Progenitor cell of endocrine pancreas (in vitro differentiated cells): ENCODE data around the gene WDFY4. TPM values are rescaled to one million over a fixed set of nuclear protein-coding genes. Genes with fewer than 3 reads are reported as not detected.

Experiments used
- DNase-seq: peaks from one replicate; pipeline ENCODE4 v3.0.0; 2021; ENCODE audit warnings: low spot score; ENCODE audit not compliant: unreplicated experiment
- H3K27ac Mint-ChIP-seq: 2 replicates; pipeline ENCODE4 v1.8.0; 2021; ENCODE audit warnings: mild to moderate bottlenecking, moderate library complexity, mixed read lengths
- H3K27me3 Mint-ChIP-seq: 2 replicates; pipeline ENCODE4 v1.8.0; 2021; ENCODE audit warnings: mixed read lengths
- H3K36me3 Mint-ChIP-seq: 2 replicates; pipeline ENCODE4 v1.8.0; 2022; ENCODE audit warnings: mixed read lengths; ENCODE audit not compliant: insufficient read depth
- H3K4me1 Mint-ChIP-seq: 2 replicates; pipeline ENCODE4 v1.8.0; 2021; ENCODE audit warnings: low read depth, mixed read lengths
- H3K4me3 Mint-ChIP-seq: 2 replicates; pipeline ENCODE4 v1.8.0; 2021; ENCODE audit warnings: low read depth, mild to moderate bottlenecking, moderate library complexity, mixed read lengths
- H3K9me3 Mint-ChIP-seq: 2 replicates; pipeline ENCODE4 v1.8.0; 2021; ENCODE audit warnings: low read depth, mixed read lengths
- CTCF ChIP-seq: fragments of 200-600 bp; sonication (generic); IDR thresholded peaks from one replicate; pipeline ENCODE4 v1.5.0; 2021; ENCODE audit warnings: antibody characterized with exemption, mild to moderate bottlenecking; ENCODE audit not compliant: unreplicated experiment
- total RNA-seq: library from RNA; stranded (reverse); gene quantifications from 2 replicates; pipeline ENCODE4 v1.2.1, GENCODE V29; 2021

Gene WDFY4
- total RNA-seq, 1 donor from 2014 or later: 0.07 TPM

- Mint-ChIP-seq H3K9me3 (peaks cover 5% of the 10 kb centered on the region), H3K36me3 (no peaks in the 10 kb centered on the region), H3K4me3 (no peak overlapping the region), H3K27ac (no peak overlapping the region), H3K4me1 (no peaks in the 10 kb centered on the region), H3K27me3 (peaks cover 5% of the 10 kb centered on the region)
- DNase-seq: no peak
- no peak for TF ChIP-seq CTCF
Observed at GRCh38 chr10:48813291-48813690, 128.6 kb downstream of the WDFY4 start.

- H3K9me3 Mint-ChIP-seq: peaks cover 5% of the 10 kb centered on the region
- TF ChIP-seq CTCF: no peak
- no peak overlapping the region for H3K4me3 Mint-ChIP-seq
- no peak for DNase-seq
- H3K36me3 Mint-ChIP-seq: no peaks in the 10 kb centered on the region
- H3K27me3 Mint-ChIP-seq: peaks cover 5% of the 10 kb centered on the region
- H3K27ac Mint-ChIP-seq: no peak overlapping the region
- no peaks in the 10 kb centered on the region for H3K4me1 Mint-ChIP-seq
Observed at GRCh38 chr10:48813825-48814224, 129.2 kb downstream of the WDFY4 start.

GRCh38 chr10:48814933-48815332 lies 130.3 kb downstream of the WDFY4 start:
- no peak for DNase-seq
- H3K4me1 Mint-ChIP-seq: no peaks in the 10 kb centered on the region
- peaks cover 5% of the 10 kb centered on the region for H3K9me3 Mint-ChIP-seq
- no peak overlapping the region for H3K27ac Mint-ChIP-seq
- no peak overlapping the region for H3K4me3 Mint-ChIP-seq
- H3K27me3 Mint-ChIP-seq: peaks cover 5% of the 10 kb centered on the region
- no peak for TF ChIP-seq CTCF
- H3K36me3 Mint-ChIP-seq: no peaks in the 10 kb centered on the region

- Mint-ChIP-seq H3K27me3 (peaks cover 8% of the 10 kb centered on the region), H3K4me3 (no peak overlapping the region), H3K36me3 (no peaks in the 10 kb centered on the region), H3K9me3 (peaks cover 5% of the 10 kb centered on the region), H3K27ac (no peak overlapping the region), H3K4me1 (no peaks in the 10 kb centered on the region)
- no peak for DNase-seq
- TF ChIP-seq CTCF: no peak
Observed at GRCh38 chr10:48817141-48817540, 132.5 kb downstream of the WDFY4 start.

- no peaks in the 10 kb centered on the region for H3K4me1 Mint-ChIP-seq
- no peak for DNase-seq
- peaks cover 6% of the 10 kb centered on the region for H3K27me3 Mint-ChIP-seq
- no peak for TF ChIP-seq CTCF
- H3K9me3 Mint-ChIP-seq: no peaks in the 10 kb centered on the region
- H3K36me3 Mint-ChIP-seq: no peaks in the 10 kb centered on the region
- H3K4me3 Mint-ChIP-seq: no peak overlapping the region
- no peak overlapping the region for H3K27ac Mint-ChIP-seq
Observed at GRCh38 chr10:48818081-48818480, 133.4 kb downstream of the WDFY4 start.
